Urinary bladder (tissue), 4 donors: ENCODE results near the gene GREB1. TPM values are rescaled to one million over a fixed set of nuclear protein-coding genes. Genes with fewer than 3 reads are reported as not detected.

Experiments used
- DNase-seq: peaks from one replicate; pipeline ENCODE4 v3.0.0-alpha.2; 2015; ENCODE audit errors: extremely low spot score
- H3K27ac ChIP-seq: one replicate; pipeline ENCODE4 v1.5.1; 2013; ENCODE audit warnings: low read depth, mild to moderate bottlenecking, moderate library complexity
- H3K36me3 ChIP-seq: one replicate; pipeline ENCODE4 v1.6.1; 2013; ENCODE audit warnings: mild to moderate bottlenecking, moderate library complexity; ENCODE audit not compliant: insufficient read depth
- H3K4me1 ChIP-seq: one replicate; pipeline ENCODE4 v1.6.1; 2013; ENCODE audit warnings: mild to moderate bottlenecking, moderate library complexity; ENCODE audit not compliant: insufficient read depth
- H3K4me3 ChIP-seq: one replicate; pipeline ENCODE4 v1.5.1; 2013; ENCODE audit warnings: low read depth, low read length
- WGBS: extraction: QIAGEN DNeasy Blood & Tissue Kit; methylation state at CpG from one replicate; pipeline ENCODE4 v1.1.7; 2013; 5-methylcytosine and 5-hydroxymethylcytosine counted together
- polyA plus RNA-seq: library from polyadenylated mRNA; stranded (reverse); fragments of 200-250 nt; gene quantifications from one replicate; pipeline ENCODE4 v1.2.3, GENCODE V29; 2013
- total RNA-seq: library from RNA; depleted of rRNA; stranded (reverse); fragments of >200 nt; gene quantifications from one replicate; pipeline ENCODE4 v1.2.3, GENCODE V29; 2014
- donor health status: healthy with polysubstance abuse.
- donor health status: healthy.

The GREB1 gene
- total and polyA plus RNA-seq, 2 donors = 0.86 to 9.1 TPM

DNA sequence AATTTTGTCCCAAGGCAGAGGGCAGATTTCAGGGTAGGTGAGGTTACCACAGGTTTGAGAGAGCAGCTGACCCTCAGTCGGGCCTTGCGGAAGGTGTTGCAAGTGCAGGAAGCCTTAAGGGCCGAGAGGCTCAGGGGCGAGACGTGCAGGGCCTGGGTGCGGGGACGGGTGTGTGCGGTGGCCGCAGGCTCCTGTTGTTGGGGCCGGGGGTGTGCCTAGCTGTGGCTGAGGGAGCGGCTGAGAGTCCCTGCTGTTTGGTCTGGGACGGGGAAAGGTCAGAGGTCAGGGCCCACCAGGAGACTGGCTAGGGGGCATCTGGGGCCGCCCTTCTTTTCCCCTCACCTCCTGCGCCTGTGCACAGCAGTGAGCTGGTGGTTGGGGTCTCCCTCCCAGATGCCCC, 83.7 kb downstream of the GREB1 start:
- no peaks in the 10 kb centered on the region for H3K36me3 ChIP-seq
- H3K4me3 ChIP-seq = no peak overlapping the region
- DNase-seq = no peak

DNA sequence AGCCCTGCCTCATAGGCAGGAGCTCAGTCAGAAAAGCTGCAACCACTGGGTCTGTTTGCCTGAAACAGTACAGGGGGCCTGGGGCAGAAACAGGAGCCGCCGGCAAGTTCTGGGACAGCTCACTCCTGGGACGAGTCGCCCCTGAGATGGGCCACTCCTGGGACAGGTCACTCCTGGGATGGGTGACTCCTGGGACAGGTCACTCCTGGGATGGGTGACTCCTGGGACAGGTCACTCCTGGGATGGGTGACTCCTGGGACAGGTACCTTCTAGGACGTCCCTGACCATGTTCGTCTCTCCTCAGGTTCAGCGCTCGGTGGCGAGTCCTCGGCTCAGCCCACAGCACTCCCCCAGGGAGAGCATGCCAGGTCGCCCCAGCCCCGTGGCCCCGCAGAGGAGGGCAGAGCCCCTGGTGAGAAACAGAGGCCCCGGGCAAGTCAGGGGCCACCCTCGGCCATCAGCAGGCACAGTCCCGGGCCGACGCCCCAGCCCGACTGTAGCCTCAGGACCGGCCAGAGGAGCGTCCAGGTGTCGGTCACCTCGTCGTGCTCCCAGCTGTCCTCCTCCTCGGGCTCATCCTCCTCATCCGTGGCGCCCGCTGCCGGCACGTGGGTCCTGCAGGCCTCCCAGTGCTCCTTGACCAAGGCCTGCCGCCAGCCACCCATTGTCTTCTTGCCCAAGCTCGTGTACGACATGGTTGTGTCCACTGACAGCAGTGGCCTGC, 84.3 kb downstream of the GREB1 start:
- Histone ChIP-seq H3K4me3 (no peak overlapping the region), H3K4me1 (no peaks in the 10 kb centered on the region), H3K36me3 (no peaks in the 10 kb centered on the region), H3K27ac (no peak overlapping the region)
- DNase-seq = no peak
- 97% methylated on average over 33 of the region's 33 CpGs for WGBS

More for the DNA sequence above, 83.7 kb downstream of the GREB1 start:
- no peaks in the 10 kb centered on the region for H3K4me1 ChIP-seq
- 95% methylated on average over 14 of the region's 14 CpGs for WGBS
- no peak overlapping the region for H3K27ac ChIP-seq

DNA sequence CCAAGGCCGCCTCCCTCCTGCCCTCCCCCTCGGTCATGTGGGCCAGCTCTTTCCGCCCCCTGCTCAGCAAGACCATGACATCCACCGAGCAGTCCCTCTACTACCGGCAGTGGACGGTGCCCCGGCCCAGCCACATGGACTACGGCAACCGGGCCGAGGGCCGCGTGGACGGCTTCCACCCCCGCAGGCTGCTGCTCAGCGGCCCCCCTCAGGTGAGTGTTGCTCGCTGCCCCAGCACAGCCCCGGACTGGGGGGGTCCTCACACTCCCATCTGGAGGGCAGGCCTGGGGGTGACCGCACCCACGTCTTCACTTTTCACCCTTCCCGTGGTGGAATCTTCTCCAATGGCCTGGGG, 84.8 kb downstream of the GREB1 start:
- DNase-seq = no peak
- Histone ChIP-seq H3K4me1 (no peaks in the 10 kb centered on the region), H3K4me3 (no peak overlapping the region), H3K36me3 (no peaks in the 10 kb centered on the region), H3K27ac (no peak overlapping the region)
- 93% methylated on average over 20 of the region's 20 CpGs for WGBS

DNA sequence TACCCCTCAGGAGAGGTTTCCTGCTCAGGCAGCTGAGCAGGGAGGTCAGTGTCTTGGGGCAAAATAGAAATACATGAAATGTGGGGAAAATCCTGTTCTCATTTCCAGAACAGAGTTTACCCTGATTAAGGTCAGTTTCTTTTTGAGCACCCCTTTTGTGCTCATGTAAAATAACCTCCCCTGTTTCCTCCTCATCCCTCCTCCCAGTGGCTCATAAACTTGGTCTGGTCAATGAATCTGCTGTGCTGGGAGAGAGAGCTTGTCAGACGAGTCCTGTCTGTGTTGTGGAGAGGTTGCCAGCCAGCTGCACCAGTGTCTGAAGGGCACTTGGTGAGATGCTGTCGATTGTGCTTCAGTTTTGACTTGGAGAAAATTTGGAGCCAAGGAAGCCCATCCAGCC, 87.6 kb downstream of the GREB1 start:
- DNase-seq = no peak
- 60% methylated on average over 2 of the region's 2 CpGs for WGBS

DNA sequence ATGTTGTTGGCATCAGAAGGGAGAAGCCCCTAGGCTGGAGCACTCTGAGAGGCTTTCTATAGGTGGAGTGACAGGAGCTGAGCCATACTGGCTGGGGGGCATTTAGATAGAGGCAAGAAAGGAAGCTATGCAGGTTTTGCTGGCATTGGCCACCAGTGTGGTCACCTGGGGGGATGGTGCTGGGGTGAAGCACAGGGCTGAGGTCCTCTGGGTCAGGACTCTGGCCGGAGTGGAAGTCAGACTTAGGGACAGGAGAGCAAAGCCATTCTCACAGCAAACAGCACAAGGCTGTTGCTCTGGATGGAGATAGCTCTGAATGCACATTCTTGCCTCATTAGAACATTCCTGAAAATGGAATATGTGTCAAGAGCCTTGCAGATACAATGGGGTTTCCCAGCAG, 88.8 kb downstream of the GREB1 start:
- Histone ChIP-seq H3K4me1 (no peaks in the 10 kb centered on the region), H3K27ac (no peak overlapping the region), H3K4me3 (no peak overlapping the region), H3K36me3 (no peaks in the 10 kb centered on the region)
- 90% methylated on average over 1 of the region's 1 CpG for WGBS
- no peak for DNase-seq

More for the DNA sequence above, 87.6 kb downstream of the GREB1 start:
- H3K4me1 ChIP-seq = no peaks in the 10 kb centered on the region
- H3K4me3 ChIP-seq = no peak overlapping the region
- no peaks in the 10 kb centered on the region for H3K36me3 ChIP-seq
- no peak overlapping the region for H3K27ac ChIP-seq

DNA sequence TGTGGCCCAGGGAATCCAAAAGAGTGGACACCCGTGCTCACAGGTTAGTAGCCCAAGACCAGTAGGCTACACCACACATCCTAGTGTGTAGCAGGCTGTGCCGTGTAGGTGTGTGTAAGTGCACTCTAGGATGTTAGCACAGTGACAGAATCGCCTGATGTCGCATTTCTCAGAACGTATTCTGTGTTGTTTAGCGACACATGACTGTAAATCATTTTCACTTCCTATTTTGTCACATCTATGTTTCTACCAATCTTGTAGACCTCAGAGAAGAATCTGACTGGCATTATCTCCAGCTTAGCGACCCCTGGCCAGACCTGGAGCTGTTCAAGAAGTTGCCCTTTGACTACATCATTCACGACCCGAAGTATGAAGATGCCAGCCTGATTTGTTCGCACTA, 91.0 kb downstream of the GREB1 start:
- Histone ChIP-seq H3K36me3 (no peaks in the 10 kb centered on the region), H3K4me3 (no peak overlapping the region), H3K27ac (no peak overlapping the region), H3K4me1 (no peaks in the 10 kb centered on the region)
- no peak for DNase-seq
- WGBS = 93% methylated on average over 10 of the region's 10 CpGs

DNA sequence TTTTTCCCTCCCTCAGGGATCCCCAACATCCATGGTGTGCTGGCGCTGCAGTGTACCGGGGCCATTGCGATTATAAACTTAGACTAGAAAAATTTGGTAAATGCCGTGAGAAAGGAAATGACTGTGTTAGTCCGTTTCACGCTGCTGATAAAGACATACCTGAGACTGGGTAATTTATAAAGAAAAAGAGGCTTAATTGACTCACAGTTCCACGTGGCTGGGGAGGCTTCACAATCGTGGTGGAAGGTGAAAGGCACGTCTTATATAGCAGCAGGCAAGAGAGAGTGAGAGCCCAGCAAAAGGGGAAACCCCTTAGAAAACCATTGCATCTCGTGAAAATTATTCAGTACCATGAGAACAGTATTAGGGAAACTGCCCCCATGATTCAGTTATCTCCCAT, 91.8 kb downstream of the GREB1 start:
- H3K4me1 ChIP-seq = no peaks in the 10 kb centered on the region
- no peaks in the 10 kb centered on the region for H3K36me3 ChIP-seq
- H3K4me3 ChIP-seq = no peak overlapping the region
- no peak overlapping the region for H3K27ac ChIP-seq
- no peak for DNase-seq
- 89% methylated on average over 10 of the region's 10 CpGs for WGBS

DNA sequence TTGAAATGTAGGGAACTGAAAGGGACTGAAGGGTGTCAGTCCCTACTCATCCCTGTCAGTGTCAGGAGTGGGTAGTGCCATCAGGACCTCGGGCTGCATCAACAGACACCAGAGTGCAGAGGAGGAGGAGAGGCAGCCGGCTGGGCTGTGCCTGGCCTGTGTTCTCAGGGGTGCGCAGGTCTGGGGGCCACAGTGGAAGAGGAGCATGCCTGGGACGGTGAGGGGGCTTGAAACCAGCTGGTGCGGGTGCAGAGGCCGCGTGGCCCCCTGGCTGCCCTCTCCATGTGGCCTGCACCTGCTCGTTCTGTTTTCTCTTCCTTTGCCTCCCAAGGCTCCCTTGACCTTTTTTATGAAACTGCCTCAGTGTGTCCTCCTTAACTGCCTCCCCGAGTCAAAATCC, 94.8 kb downstream of the GREB1 start:
- no peak overlapping the region for H3K27ac ChIP-seq
- H3K36me3 ChIP-seq = no peaks in the 10 kb centered on the region
- DNase-seq = no peak
- no peaks in the 10 kb centered on the region for H3K4me1 ChIP-seq
- 84% methylated on average over 9 of the region's 9 CpGs for WGBS
- H3K4me3 ChIP-seq = no peak overlapping the region

DNA sequence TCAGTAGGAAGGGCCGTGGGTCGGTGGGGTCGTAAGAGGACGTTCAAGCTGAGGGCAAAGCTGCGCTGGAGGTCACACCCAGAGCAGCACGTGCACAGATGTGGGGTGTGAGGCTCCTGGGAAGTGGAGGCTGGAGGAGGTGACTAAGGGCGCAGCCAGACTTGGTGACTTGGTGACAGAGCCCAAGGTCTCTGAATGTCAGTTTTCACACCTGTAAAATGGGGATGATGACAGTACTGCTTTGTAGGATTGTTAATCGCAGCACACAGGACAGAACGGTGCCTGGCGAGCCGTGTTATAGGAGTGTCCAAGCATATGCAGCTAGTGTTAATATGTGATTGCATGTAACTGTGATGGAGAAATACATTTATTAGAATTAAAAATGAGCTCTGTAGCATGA, 95.4 kb downstream of the GREB1 start:
- Histone ChIP-seq H3K4me3 (no peak overlapping the region), H3K27ac (no peak overlapping the region), H3K36me3 (no peaks in the 10 kb centered on the region), H3K4me1 (no peaks in the 10 kb centered on the region)
- no peak for DNase-seq
- 91% methylated on average over 11 of the region's 11 CpGs for WGBS

DNA sequence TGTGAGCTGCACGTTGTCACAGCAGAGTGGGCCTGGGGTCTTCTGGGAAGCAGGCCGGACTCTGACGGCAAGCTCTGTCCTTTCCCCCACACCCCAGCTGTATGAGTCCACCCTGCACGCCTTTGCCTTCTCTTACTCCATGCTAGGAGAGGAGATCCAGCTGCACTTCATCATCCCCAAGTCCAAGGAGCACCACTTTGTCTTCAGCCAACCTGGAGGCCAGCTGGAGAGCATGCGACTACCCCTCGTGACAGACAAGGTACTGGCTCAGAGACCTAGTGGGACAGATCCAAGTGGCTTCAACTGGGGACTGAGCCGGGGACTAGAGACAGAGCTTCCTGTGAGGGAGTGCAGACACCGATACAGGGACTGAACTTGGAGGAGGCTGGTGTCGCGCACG, 96.0 kb downstream of the GREB1 start:
- Histone ChIP-seq H3K36me3 (no peaks in the 10 kb centered on the region), H3K4me3 (no peak overlapping the region)
- WGBS = 79% methylated on average over 11 of the region's 11 CpGs

DNA sequence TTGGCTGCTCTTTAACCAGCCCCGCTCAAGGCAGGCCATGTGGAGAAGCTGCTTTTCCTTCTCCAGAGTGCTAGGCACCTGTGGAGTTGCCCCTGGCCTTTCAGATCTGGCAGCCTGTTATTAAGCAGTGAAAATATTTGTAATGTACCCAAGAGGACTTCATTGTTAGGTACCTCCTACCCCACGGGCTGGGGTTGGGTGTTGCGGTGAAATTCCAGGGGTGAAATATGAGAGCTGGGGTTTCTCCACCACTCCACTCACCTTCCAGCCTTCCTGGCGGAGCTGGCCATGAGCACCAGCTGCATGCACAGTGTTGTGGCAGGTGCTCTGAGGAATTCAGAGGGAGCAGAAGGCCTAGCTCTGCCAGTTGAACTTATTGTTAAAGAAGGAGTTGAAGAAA, 97.0 kb downstream of the GREB1 start:
- no peaks in the 10 kb centered on the region for H3K36me3 ChIP-seq
- DNase-seq = no peak
- no peak overlapping the region for H3K27ac ChIP-seq
- no peak overlapping the region for H3K4me3 ChIP-seq
- 90% methylated on average over 4 of the region's 4 CpGs for WGBS
- no peaks in the 10 kb centered on the region for H3K4me1 ChIP-seq

More for the DNA sequence above, 96.0 kb downstream of the GREB1 start:
- DNase-seq = no peak
- no peak overlapping the region for H3K27ac ChIP-seq
- H3K4me1 ChIP-seq = no peaks in the 10 kb centered on the region

DNA sequence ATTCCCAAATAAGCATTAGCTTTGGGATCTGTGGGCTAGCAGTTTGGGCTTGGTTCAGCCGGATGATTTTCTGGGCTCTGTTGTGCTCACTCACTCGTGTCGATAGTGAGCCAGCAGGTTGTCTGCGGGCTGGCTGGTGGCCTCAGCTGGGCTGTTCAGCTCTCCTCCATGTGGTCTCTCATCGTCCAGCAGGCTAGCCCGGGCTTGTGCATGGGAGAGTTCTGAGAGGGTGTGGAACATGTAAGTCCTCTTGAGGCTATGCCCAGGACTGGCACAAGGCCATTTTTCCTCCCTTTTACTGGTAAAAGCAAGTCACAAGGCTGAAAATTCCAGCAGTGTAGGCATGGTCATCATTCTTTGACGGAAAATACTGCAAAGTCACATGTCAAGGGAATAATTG, 97.6 kb downstream of the GREB1 start:
- no peak for DNase-seq
- Histone ChIP-seq H3K27ac (no peak overlapping the region), H3K36me3 (no peaks in the 10 kb centered on the region), H3K4me3 (no peak overlapping the region), H3K4me1 (no peaks in the 10 kb centered on the region)
- WGBS = 88% methylated on average over 7 of the region's 7 CpGs

DNA sequence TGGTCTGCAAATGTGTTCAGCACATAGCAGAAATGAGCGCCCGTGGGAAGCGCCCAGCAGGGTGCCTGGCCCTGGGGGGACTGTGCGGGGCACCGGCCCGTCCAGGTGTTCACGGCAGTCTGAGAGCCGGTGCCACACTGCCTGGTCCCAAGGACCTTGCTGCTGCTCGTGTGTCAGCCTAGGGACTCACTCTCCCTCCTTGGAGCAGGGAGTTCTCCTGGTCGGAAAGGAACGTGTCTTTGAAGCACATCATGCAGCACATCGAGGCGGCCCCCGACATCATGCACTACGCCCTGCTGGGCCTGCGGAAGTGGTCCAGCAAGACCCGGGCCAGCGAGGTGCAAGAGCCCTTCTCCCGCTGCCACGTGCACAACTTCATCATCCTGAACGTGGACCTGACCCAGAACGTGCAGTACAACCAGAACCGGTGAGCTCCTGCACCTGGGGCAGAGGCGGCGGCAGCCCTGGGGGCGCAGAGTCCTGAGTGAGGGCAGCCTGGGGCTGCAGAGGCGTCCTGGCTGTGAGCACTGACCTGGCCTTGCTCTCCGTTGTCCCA, 100.2 kb downstream of the GREB1 start:
- Histone ChIP-seq H3K4me3 (no peak overlapping the region), H3K27ac (no peak overlapping the region), H3K36me3 (no peaks in the 10 kb centered on the region), H3K4me1 (no peaks in the 10 kb centered on the region)
- WGBS = 93% methylated on average over 28 of the region's 28 CpGs
- DNase-seq = no peak

DNA sequence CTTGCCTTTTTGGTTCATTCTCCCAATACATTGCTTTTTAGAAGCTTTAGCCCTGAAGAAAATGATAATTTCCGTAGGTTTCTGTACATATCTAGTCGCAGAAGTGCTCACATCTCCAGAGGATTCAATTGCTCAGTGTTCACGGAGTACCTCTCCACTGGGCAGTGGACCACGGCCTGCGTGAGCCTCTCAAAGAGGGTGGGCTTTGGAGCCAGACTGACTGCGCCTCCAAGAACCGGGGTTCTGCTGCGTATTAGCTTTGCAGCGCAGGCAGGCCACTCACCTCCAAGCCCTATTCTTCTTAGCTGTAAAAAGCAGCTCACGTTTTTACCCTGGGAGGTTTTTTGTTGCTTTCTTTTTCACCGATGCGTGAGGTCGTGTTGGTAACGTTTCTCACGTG, 100.7 kb downstream of the GREB1 start:
- no peaks in the 10 kb centered on the region for H3K4me1 ChIP-seq
- no peak overlapping the region for H3K4me3 ChIP-seq
- no peaks in the 10 kb centered on the region for H3K36me3 ChIP-seq
- WGBS = 88% methylated on average over 15 of the region's 15 CpGs
- no peak overlapping the region for H3K27ac ChIP-seq
- DNase-seq = no peak
